ENCODE measurements around the gene PIEZO1.

Gene PIEZO1

DNA sequence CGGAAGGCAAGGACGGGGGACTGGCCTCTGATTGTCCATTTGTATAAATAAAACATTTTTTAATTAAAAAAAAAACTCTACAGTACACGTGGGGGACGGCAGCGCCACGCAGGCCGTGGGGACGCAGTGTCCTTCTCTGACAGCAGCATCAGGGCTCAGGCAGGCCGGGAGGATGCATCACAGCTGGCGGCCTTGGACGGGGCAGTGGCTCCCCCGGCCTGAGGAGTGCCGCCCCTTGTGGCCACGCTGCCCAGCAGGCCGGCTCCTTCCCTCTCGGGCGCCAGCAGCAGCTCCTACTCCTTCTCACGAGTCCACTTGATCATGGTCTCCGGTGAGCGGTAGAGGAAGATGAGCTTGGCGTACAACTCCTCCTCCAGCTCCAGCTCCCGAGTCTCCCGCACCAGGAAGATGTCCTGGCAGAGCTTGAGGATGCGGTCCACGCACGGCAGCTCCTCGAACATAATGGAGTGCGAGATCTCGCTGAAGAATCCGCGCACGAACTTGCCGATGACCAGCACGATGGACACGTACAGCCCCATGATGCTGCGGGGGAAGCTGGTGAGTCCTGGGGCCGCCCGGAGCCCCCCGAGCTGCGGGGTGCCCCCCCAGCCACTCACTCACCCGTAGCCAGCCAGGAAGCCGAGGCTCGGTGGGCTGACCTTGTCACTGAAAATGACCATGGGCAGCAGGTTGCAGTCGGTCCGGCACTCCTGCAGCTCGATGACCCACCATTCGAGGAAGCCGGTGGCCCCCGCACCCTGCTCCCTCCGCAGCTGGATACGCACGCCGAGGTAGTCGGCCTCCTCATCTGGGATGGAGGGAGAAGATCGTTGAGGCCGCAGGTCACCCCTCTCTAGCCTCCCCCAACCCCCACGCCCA, 69.5 kb downstream of the PIEZO1 start:
- no peak for DNase-seq

- no peak for DNase-seq
Observed at GRCh38 chr16:88714420-88715302, 70.4 kb downstream of the PIEZO1 start.

GRCh38 chr16:88713568-88714419, 71.2 kb downstream of the PIEZO1 start:
- DNase-seq: no peak

DNA sequence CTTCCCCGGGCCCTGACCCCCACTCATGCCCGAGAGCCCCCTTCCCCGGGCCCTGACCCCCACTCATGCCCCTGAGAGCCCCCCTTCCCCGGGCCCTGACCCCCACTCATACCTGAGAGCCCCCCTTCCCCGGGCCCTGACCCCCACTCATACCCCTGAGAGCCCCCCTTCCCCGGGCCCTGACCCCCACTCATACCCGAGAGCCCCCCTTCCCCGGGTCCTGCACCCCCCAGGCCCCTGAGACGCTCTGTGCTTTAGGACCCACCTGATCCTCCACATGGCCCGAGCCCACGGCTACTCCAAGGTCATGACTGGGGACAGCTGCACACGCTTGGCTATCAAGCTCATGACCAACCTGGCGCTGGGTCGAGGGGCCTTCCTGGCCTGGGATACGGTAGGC, 72.0 kb downstream of the PIEZO1 start:
- DNase-seq: no peak

GRCh38 chr16:88712362-88712979, 72.5 kb downstream of the PIEZO1 start:
- no peak for DNase-seq

DNA sequence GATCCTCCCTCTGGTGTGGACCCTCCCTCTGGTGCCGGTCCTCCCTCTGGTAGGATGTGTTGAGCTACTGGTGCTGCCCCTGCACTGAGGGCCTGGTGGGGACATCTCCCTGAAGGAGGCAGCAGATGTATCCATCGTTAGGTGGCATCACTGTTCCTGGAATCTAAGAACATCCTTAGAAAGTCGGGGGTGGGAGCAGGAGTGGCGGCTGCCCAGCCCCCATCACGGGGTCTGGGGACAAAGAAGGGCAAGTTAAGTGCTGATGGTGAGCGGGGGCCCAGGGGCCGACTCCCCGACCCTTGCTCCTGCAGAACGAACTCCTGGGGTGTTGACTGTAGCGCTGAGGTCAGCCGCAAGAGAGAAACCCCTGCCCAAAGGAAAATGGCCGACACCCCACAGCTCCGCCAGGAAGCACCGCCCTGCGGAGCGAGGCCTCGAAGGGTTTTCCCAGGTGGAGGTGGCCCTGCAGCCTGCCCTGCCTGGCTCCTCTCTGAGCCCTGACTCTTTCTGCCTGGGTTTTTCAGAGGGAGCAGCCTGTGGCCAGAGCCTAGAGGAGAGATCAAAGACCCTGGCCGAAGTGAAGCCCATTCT, 73.2 kb downstream of the PIEZO1 start:
- no peak for DNase-seq

GRCh38 chr16:88710556-88710955, 74.5 kb downstream of the PIEZO1 start:
- DNase-seq: no peak

DNA sequence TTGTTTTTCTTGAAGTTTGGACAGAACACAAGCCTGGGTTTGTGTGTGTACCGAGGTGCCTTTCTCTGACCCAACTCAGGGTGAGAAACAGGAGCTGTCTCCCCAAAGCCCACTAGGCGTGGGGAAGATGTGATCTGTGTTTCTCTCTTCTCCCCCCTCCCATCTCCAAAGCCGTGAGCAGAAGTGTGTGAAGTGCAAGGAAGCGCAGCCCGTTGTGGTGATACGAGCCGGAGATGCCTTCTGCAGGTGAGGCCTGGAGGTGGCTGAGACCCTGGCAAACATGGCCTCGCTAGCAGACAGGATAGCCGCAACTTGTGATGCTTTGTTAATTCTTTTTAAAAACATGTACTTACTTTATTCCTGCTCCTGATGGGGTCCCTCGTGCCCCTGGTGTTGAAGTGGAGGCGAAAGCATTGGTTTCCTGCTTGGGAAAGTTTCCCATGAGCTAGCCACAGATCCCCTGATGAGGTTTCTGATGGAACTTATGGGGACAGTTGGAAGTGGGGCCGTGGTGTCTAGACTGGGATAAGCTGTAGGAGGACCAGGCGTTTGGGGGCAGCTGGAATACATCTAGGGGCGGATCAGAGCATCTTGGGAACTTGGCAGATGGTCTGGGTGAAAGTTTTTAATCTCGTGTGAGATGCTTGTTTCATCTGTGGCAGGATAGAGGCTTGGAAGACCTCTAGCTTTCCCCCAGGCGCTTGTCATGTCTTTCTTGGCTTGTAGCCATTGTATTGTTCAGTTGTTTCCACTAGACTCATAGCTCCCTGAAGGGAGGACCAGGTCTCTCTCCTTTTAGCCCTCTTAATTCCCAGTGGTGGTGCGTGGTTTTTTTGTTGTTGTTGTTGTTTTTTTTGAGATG, 77.8 kb downstream of the PIEZO1 start:
- DNase-seq: no peak

DNA sequence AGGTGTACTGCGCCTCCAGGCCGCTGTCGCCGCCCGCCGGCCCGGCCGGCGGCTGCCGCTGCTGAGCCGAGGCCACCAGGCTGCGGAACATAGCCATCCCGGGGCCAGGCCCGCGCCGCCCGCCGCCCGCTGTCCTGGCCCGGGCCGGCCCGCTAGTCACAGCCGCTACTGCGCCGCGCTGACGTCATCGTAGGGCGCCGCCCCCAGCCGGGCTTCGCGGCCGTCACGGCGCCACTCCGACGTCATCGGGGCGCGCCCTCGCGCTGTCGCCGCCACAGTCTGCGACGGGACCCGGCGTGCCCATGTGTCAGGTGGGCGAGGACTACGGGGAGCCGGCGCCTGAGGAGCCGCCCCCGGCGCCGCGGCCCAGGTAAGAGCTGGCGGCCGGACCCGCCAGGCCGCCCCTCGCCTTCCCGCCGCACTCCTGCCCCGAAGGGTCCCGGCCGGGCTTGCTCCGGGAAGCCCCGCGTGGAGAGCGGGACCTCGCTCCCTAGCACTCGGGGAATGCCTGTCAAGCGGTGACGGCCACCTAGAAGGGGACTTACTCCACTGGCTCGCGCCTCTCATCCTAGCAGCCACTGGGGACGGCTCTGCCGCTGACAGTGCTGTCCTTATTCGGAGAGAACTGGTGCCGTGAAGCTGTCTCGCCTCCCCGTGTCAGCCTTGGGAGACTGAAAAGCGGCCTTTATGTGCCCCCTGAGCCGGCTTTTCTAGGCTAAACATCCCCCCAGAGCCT, 78.6 kb downstream of the PIEZO1 start, which contains the start of the genes CTU2 and RNF166:
Gene CTU2, plus strand, starts transcription at position 275 of the 736 bp plus-strand sequence. Its CDS starts 28 bp downstream, at position 303.
Gene RNF166, minus strand, starts transcription at position 180 of the 736 bp plus-strand sequence. Its CDS starts 83 bp downstream, at position 97.
- peak; percentile 17 for DNase-seq

DNA sequence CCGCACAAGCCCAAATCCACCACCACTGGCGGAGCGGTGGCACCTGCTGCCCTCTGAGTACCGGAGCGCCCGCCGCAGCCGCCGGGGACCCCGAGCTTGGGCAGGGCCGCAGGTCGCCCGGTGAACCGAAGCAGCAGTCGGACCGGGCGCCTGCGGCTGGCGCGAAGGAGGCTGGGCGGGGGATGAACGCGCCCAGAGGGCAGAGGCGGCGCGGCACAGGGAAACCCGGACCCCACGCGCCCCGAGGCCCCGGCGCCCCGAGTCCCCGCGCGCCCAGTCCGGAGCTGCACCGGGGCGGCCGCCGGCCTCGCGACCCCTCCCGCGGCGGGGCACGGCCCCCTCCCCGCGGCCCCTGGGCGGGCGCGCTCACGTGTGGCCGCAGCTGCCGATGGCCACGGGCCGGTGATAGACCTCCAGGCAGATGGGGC, 79.2 kb downstream of the PIEZO1 start:
- no peak for DNase-seq

DNA sequence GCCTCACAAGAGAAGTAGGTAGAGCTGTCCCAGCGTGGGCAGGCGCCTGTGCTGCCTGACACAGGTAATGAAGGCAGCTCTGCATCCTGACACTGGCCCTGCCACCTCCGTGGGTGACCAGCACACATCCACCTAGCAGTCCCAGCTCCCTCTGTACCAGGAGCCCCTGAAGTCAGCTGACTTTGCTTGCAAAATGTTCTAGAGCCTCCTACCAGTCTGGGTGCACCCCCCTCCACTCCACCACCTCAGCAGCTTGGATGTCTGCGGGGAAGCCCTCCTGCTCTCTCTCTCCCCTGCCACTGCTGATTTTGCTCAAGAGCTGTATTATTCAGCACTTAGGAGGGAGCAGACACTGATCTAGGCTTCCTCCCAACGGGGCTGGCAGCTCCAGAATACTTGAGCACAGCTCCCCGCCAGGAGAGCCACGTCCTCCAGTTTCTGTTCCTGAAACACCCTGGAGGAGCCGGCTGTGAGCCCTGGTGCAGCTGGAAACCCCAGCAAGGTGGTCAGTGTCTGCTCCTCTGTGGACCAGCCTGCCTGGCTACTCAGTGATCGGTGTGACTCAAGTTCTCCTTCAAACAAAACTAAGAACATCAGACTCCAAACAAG, 79.8 kb downstream of the PIEZO1 start:
- DNase-seq: no peak

GRCh38 chr16:88703486-88704309, 81.3 kb downstream of the PIEZO1 start:
- DNase-seq: no peak

GRCh38 chr16:88702371-88703210, 82.4 kb downstream of the PIEZO1 start:
- DNase-seq: no peak

DNA sequence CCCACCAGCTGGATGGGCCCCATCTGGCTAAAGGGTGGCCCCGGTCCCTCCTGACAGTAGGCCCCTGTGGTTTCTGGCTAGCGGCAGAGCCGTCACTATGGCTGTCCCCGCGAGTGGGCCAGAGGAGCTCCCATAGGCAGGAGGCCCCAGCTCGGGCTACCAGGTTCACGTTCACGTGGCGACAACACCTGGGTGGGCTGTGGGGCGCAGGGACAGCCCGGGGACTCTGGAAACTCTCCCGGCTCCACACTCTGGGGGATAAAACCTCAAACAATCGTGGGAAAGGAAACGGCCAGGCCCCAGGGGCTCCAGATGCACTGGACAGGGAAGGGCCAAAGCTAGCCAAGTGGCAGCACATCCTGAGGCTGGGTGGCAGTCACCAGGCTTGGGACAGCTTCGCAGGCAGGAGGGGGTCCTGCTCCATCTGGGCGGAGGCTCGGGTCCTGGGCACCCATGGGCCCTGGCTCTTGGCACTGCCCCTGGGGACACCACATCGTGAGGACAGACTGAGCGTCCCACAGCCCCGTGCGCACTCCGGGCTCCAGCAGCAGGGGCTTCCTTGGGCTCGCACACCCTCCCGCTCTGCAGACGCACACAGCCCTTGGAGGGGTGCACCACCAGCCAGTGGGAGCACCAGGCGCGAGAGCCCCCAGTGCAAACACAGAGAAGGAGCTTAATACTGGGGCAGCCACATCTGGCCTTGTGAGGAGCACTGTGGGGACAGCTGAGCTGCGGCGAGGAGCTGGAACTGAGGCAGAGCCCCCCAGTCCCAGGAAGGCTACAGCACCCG, 83.2 kb downstream of the PIEZO1 start:
- no peak for DNase-seq

GRCh38 chr16:88700636-88701482, 84.2 kb downstream of the PIEZO1 start:
- no peak for DNase-seq

- DNase-seq: no peak
Observed at GRCh38 chr16:88700322-88700635, 84.7 kb downstream of the PIEZO1 start.
